GM12874 (cell line): ENCODE results near the gene ARMC2.

Experiments
- CTCF ChIP-seq: IDR thresholded peaks from 2 replicates; pipeline ENCODE4 v1.5.1; 2011; ENCODE audit warnings: low read depth, mild to moderate bottlenecking, control low read depth, low read length, moderate library complexity; ENCODE audit not compliant: insufficient read depth

The ARMC2 gene

GRCh38 chr6:108848116-108848868, at the start of gene ARMC2:
Gene ARMC2 (plus strand): TSS chr6:108848422. CDS start chr6:108854268, 5,846 bp downstream.
- TF ChIP-seq CTCF = no peak

GRCh38 chr6:108798670-108799353, 49.4 kb upstream of the ARMC2 start:
- TF ChIP-seq CTCF = no peak

GRCh38 chr6:108799354-108799717, 48.9 kb upstream of the ARMC2 start:
- no peak for TF ChIP-seq CTCF

GRCh38 chr6:108799791-108800190, 48.4 kb upstream of the ARMC2 start:
- no peak for TF ChIP-seq CTCF

- no peak for TF ChIP-seq CTCF
Measured at GRCh38 chr6:108800427-108800864, 47.8 kb upstream of the ARMC2 start.

GRCh38 chr6:108801366-108801765, 46.9 kb upstream of the ARMC2 start:
- no peak for TF ChIP-seq CTCF

GRCh38 chr6:108803982-108804490, 44.2 kb upstream of the ARMC2 start:
- TF ChIP-seq CTCF = no peak
